Transverse colon (tissue), 4 donors: ENCODE measurements around the gene GGA1. TPM values are rescaled to one million over a fixed set of nuclear protein-coding genes. Genes with fewer than 3 reads are reported as not detected.

Source experiments
- DNase-seq: peaks from one replicate; pipeline ENCODE4 v3.0.0-alpha.2; 2019
- H3K27ac ChIP-seq, 4 donors: fragments of 200-600 bp; sonication (generic); 2 replicates each; pipeline ENCODE4 v1.5.1; 2016 to 2018; ENCODE audit warnings: inconsistent platforms in 4 of 4
- H3K27me3 ChIP-seq: fragments of 200-600 bp; sonication (generic); 2 replicates; pipeline ENCODE4 v1.5.1; 2017; ENCODE audit warnings: inconsistent platforms
- H3K36me3 ChIP-seq, 4 donors: fragments of 200-600 bp; sonication (generic); 2 replicates each; pipeline ENCODE4 v1.5.1; 2017 to 2019; ENCODE audit warnings: inconsistent platforms in 4 of 4
- H3K4me1 ChIP-seq, 4 donors: fragments of 200-600 bp; sonication (generic); 2 replicates each; pipeline ENCODE4 v1.5.1; 2017 to 2020; ENCODE audit warnings: inconsistent platforms in 4 of 4
- H3K4me3 ChIP-seq, 4 donors: fragments of 200-600 bp; sonication (generic); 1 replicate in 1 of 4; 2 replicates in 3 of 4; pipeline versions ENCODE4 v1.5.1 to v1.6.1; 2017 to 2019; ENCODE audit warnings: inconsistent platforms in 4 of 4
- H3K9me3 ChIP-seq, 2 donors: fragments of 200-600 bp; sonication (generic); 2 replicates each; pipeline ENCODE4 v1.5.1; 2017 to 2019; ENCODE audit warnings: inconsistent platforms in 2 of 2
- CTCF ChIP-seq, 5 experiments: fragments of 200-600 bp in 3 of 5; fragments of 450-650 bp in 2 of 5; sonication (generic) in 3 of 5; IDR thresholded peaks; 1 replicate in 2 of 5; 2 replicates in 3 of 5; pipeline ENCODE4 v1.5.1; 2016 to 2017; ENCODE audit warnings: antibody characterized with exemption in 5 of 5, inconsistent platforms in 3 of 5, mild to moderate bottlenecking in 2 of 5, moderate library complexity in 1 of 5
- EP300 ChIP-seq: sonication (generic); formaldehyde crosslinking; IDR thresholded peaks from one replicate; pipeline ENCODE4 v1.6.1; 2017; ENCODE audit warnings: antibody characterized with exemption, low read depth
- POLR2A ChIP-seq: fragments of 450-650 bp; IDR thresholded peaks from one replicate; pipeline ENCODE4 v1.6.1; 2016; ENCODE audit warnings: antibody characterized with exemption, mild to moderate bottlenecking, moderate library complexity
- POLR2AphosphoS5 ChIP-seq, 3 donors: sonication (generic); formaldehyde crosslinking; IDR thresholded peaks; one replicate each; pipeline ENCODE4 v1.6.1; 2016; ENCODE audit warnings: antibody characterized with exemption in 3 of 3
- WGBS, 2 donors: methylation state at CpG; one replicate each; pipeline ENCODE4 v1.1.5; 2018; ENCODE audit warnings: low coverage in 1 of 2; 5-methylcytosine and 5-hydroxymethylcytosine counted together
- in situ Hi-C, 4 donors: fragments of 200-750 bp; cut with MboI; loops; one replicate each; pipeline versions ENCODE4 v1.15.0 to v1.15.1; 2017; ENCODE audit warnings: low sequenced_read_pairs in 3 of 4, low pct_ligation_motif_present in 1 of 4, low pct_unique_long_range_greater_than_20kb in 1 of 4
- intact Hi-C: fragments of 100-400 bp; cut with DNase I; formaldehyde crosslinking; loops from one replicate; pipeline ENCODE4 v1.15.1; 2023; ENCODE audit warnings: low total_unique reads
- total RNA-seq, 4 donors: library from RNA; depleted of rRNA; stranded (reverse); fragments of >200 nt; gene quantifications; one replicate each; pipeline ENCODE4 v1.1.0, GENCODE V29; 2016

The GGA1 gene
- total RNA-seq, 4 donors from 2014 or later: 60.1 to 142 (median 73.8) TPM

- WGBS, 2 donors: 89% methylated on average over 25 of the region's 27 CpGs; no CpG with 5 or more reads in 1 of the 2 donors
- no peak overlapping the region for H3K27ac ChIP-seq
- in situ Hi-C loops: no loop called here
- H3K9me3 ChIP-seq: no peaks in the 10 kb centered on the region
- H3K4me1 ChIP-seq: peaks cover 4 to 16% (median 9%) of the 10 kb centered on the region in 4 donors
- no peak for TF ChIP-seq EP300
- no peak for TF ChIP-seq POLR2A
- TF ChIP-seq POLR2AphosphoS5 (IDR thresholded peaks at IDR 0.05): no peak
- no peak for TF ChIP-seq CTCF (IDR thresholded peaks at IDR 0.05)
- intact Hi-C loops: no loop called here
- DNase-seq: no peak
- no peaks in the 10 kb centered on the region for H3K27me3 ChIP-seq
- no peak overlapping the region for H3K4me3 ChIP-seq
- H3K36me3 ChIP-seq: peaks cover 0 to 23% (median 8%) of the 10 kb centered on the region in 4 donors
Measured at GRCh38 chr22:37616201-37617083, 7.8 kb downstream of the GGA1 start.

- H3K27me3 ChIP-seq: no peaks in the 10 kb centered on the region
- H3K36me3 ChIP-seq: peaks cover 0 to 23% (median 8%) of the 10 kb centered on the region in 4 donors
- no peaks in the 10 kb centered on the region for H3K9me3 ChIP-seq
- TF ChIP-seq POLR2AphosphoS5 (IDR thresholded peaks at IDR 0.05) (no peak), CTCF (IDR thresholded peaks at IDR 0.05) (no peak), EP300 (no peak), POLR2A (no peak)
- H3K4me3 ChIP-seq: no peak overlapping the region
- WGBS, 2 donors: 77% methylated on average over 1 of the region's 1 CpG; no CpG with 5 or more reads in 1 of the 2 donors
- H3K4me1 ChIP-seq: peaks cover 4 to 13% (median 9%) of the 10 kb centered on the region in 4 donors
- no peak for DNase-seq
- in situ Hi-C loops (no loop called here), intact Hi-C loops (no loop called here)
- H3K27ac ChIP-seq: no peak overlapping the region
Measured at GRCh38 chr22:37617431-37617830, 8.8 kb downstream of the GGA1 start.

GRCh38 chr22:37618072-37618656 lies 9.5 kb downstream of the GGA1 start:
- Histone ChIP-seq H3K4me1 (peaks cover 2 to 10% (median 6%) of the 10 kb centered on the region in 4 donors), H3K9me3 (no peaks in the 10 kb centered on the region), H3K4me3 (no peak overlapping the region), H3K27me3 (no peaks in the 10 kb centered on the region), H3K27ac (no peak overlapping the region), H3K36me3 (peaks cover 0 to 23% (median 8%) of the 10 kb centered on the region in 4 donors)
- TF ChIP-seq CTCF (IDR thresholded peaks at IDR 0.05): no peak
- TF ChIP-seq POLR2AphosphoS5 (IDR thresholded peaks at IDR 0.05): no peak
- no peak for TF ChIP-seq EP300
- no peak for TF ChIP-seq POLR2A
- DNase-seq: no peak
- in situ Hi-C loops: no loop called here
- intact Hi-C loops: no loop called here
- 90% methylated on average over 14 of the region's 14 CpGs; no CpG with 5 or more reads in 1 of the 2 donors for WGBS, 2 donors

GRCh38 chr22:37618674-37619073 lies 10.0 kb downstream of the GGA1 start:
- Histone ChIP-seq H3K27me3 (no peaks in the 10 kb centered on the region), H3K4me3 (no peak overlapping the region), H3K36me3 (peaks cover 0 to 23% (median 8%) of the 10 kb centered on the region in 4 donors), H3K27ac (no peak overlapping the region), H3K4me1 (peaks cover 4 to 9% (median 6%) of the 10 kb centered on the region in 4 donors), H3K9me3 (no peaks in the 10 kb centered on the region)
- TF ChIP-seq EP300 (no peak), CTCF (IDR thresholded peaks at IDR 0.05) (no peak), POLR2AphosphoS5 (IDR thresholded peaks at IDR 0.05) (no peak), POLR2A (no peak)
- intact Hi-C loops (no loop called here), in situ Hi-C loops (no loop called here)
- 87% methylated on average over 6 of the region's 6 CpGs; no CpG with 5 or more reads in 1 of the 2 donors for WGBS, 2 donors
- no peak for DNase-seq
